Measurements from ENCODE around the gene GALNT12.

GALNT12 gene, protein sequence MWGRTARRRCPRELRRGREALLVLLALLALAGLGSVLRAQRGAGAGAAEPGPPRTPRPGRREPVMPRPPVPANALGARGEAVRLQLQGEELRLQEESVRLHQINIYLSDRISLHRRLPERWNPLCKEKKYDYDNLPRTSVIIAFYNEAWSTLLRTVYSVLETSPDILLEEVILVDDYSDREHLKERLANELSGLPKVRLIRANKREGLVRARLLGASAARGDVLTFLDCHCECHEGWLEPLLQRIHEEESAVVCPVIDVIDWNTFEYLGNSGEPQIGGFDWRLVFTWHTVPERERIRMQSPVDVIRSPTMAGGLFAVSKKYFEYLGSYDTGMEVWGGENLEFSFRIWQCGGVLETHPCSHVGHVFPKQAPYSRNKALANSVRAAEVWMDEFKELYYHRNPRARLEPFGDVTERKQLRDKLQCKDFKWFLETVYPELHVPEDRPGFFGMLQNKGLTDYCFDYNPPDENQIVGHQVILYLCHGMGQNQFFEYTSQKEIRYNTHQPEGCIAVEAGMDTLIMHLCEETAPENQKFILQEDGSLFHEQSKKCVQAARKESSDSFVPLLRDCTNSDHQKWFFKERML

DNA sequence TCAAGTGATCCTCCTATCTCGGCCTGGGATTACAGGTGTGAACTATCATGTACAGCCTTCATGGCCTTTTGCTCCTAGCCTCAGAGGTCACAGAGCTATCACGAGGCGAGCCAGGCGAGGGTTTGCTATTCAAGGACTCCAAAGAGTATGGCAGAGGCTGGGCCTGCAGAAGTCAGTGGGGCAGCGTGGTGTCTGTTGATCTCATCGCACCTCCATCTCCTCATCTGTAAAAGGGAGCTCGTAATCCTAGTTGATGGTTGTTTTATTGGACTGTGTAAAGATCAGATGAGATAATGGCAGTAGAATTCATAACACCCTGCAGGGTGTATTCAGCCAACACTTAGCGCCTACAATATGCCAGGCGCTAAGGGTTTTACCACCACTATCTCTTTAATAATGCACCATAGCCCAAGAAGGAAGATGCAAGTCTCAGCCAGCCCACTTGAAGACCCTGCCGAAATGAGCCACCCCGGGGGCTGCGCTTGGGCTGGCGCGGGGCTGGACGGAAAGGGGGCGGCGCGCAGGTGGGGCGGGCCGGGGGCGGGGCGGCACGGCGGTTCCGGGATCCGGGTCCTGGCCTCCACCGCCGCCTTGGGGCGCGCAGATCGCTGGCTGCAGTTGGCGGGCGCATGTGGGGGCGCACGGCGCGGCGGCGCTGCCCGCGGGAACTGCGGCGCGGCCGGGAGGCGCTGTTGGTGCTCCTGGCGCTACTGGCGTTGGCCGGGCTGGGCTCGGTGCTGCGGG lies at the start of gene GALNT12:
Gene GALNT12, plus strand, starts transcription at position 601 of the 744 bp plus-strand sequence. Its CDS starts 29 bp downstream, at position 630.
- Histone ChIP-seq H3K27me3 (ENCODE audit: control insufficient read depth, insufficient read depth, low read length) (peaks cover 7% of the 10 kb centered on the region), H3K9me3 (ENCODE audit: control insufficient read depth, insufficient read depth, low read length) (no peaks in the 10 kb centered on the region), H3K4me1 (ENCODE audit: control insufficient read depth, insufficient read depth, low read length) (peaks cover 24% of the 10 kb centered on the region), H3K4me3 (ENCODE audit: low read depth, low read length) (peak within 1 kb of the TSS; percentile 71), H3K36me3 (ENCODE audit: control insufficient read depth, insufficient read depth, low read length) (no peaks in the 10 kb centered on the region), H3K27ac (ENCODE audit: low read depth, low read length) (no peak within 1 kb of the TSS), H3K9ac (ENCODE audit: low read depth, low read length) (no peak within 1 kb of the TSS)

DNA sequence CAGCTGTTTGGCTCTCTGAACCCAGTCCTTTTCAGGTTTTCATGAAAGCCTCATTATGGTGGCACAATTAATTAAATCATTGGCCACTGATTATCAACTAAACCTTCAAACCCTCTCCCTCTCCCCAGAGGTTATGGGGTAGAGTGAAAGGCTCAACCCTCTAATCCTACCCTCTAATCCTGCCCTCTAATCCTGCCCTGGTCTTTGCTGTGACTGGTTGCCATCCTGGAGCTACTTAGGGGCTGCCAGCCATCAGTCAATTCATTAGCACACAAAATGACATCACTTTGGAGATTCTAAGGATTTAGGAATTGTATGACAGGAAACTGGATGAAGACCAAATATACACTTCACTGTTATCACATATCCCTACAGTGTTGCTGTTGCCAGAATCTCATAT lies 47.2 kb upstream of the GALNT12 start:
- no peaks in the 10 kb centered on the region for H3K9me3 ChIP-seq (ENCODE audit: control insufficient read depth, insufficient read depth, low read length)
- no peak overlapping the region for H3K4me3 ChIP-seq (ENCODE audit: low read depth, low read length)
- H3K27ac ChIP-seq (ENCODE audit: low read depth, low read length) = no peak overlapping the region
- no peaks in the 10 kb centered on the region for H3K27me3 ChIP-seq (ENCODE audit: control insufficient read depth, insufficient read depth, low read length)
- no peak overlapping the region for H3K9ac ChIP-seq (ENCODE audit: low read depth, low read length)
- no peaks in the 10 kb centered on the region for H3K4me1 ChIP-seq (ENCODE audit: control insufficient read depth, insufficient read depth, low read length)
- peaks cover 38% of the 10 kb centered on the region for H3K36me3 ChIP-seq (ENCODE audit: control insufficient read depth, insufficient read depth, low read length)

DNA sequence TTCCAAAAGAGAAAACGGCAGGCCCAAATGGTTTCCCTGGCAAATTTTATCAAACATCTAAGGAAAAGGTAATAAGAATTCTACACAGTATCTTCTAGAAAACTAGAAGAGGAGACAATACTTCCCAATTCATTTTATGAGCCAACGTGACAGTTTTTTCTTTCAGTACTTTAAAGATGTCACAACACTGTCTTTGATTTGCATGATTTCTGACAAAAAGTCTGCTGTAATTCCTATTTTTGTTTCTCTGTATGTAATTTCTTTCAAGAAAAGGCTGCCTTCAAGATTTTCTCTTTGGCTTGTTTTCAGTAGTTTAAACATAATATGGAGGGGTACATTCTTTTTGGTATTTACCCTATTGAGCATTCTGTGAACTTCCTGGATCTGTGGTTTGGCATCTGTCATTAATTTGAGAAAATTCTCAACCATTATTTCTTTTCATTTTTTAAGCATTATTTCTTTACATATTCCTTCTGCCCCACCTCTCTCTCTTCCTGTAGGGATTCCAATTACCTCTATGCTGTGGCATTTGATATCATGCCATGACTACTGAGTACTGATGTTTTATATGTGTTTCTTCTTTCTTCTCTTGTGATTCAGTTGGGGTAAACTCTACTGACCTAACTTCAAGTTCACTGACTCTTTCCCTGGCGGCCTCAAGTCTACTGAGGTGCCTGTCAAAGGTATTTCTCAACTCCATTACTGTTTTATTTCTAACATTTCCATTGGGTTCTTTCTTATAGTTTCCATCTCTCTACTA lies 43.3 kb upstream of the GALNT12 start:
- Histone ChIP-seq H3K9ac (ENCODE audit: low read depth, low read length) (no peak overlapping the region), H3K36me3 (ENCODE audit: control insufficient read depth, insufficient read depth, low read length) (peaks cover 47% of the 10 kb centered on the region), H3K27ac (ENCODE audit: low read depth, low read length) (no peak overlapping the region), H3K4me3 (ENCODE audit: low read depth, low read length) (no peak overlapping the region), H3K9me3 (ENCODE audit: control insufficient read depth, insufficient read depth, low read length) (no peaks in the 10 kb centered on the region), H3K4me1 (ENCODE audit: control insufficient read depth, insufficient read depth, low read length) (no peaks in the 10 kb centered on the region), H3K27me3 (ENCODE audit: control insufficient read depth, insufficient read depth, low read length) (no peaks in the 10 kb centered on the region)

DNA sequence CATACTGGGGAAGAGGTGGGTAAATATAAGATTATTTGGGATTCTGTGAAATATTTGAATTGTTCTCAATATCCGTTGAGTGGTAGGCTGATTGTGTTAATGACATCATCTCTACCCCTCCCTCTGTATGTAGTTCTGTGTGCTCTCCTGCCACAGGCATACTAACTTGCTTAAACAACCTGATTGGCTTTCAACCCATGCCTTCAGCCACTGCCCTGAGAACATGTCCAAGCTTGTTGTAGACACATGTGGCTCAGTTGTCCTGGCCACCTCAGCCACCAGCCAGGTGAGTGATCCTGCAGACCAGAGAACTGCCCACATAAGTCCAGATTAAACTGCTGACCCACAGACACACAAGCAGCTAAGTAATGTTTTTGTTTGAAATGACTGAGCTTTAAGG lies 42.2 kb upstream of the GALNT12 start:
- no peaks in the 10 kb centered on the region for H3K4me1 ChIP-seq (ENCODE audit: control insufficient read depth, insufficient read depth, low read length)
- no peak overlapping the region for H3K9ac ChIP-seq (ENCODE audit: low read depth, low read length)
- H3K9me3 ChIP-seq (ENCODE audit: control insufficient read depth, insufficient read depth, low read length) = no peaks in the 10 kb centered on the region
- no peak overlapping the region for H3K27ac ChIP-seq (ENCODE audit: low read depth, low read length)
- H3K27me3 ChIP-seq (ENCODE audit: control insufficient read depth, insufficient read depth, low read length) = no peaks in the 10 kb centered on the region
- no peak overlapping the region for H3K4me3 ChIP-seq (ENCODE audit: low read depth, low read length)
- peaks cover 52% of the 10 kb centered on the region for H3K36me3 ChIP-seq (ENCODE audit: control insufficient read depth, insufficient read depth, low read length)

DNA sequence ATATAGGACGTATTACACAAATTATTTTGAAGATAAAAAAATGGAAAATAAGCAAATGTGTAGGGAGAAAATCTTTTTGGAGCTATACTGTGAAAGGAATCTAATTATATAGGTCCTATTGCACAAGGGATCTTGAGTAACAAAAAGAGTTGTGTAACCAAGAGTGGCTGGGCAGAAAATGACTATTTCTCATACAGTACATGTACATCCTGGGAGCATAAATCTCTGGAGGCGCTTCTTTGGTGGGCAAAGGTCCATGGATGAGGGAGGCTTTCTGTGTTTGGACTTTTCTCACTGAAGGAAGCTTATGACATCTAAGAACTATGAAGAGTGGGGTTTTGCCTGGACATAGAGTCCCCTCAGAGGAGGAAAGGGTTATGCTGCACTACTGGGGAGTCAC lies 40.9 kb upstream of the GALNT12 start:
- no peak overlapping the region for H3K9ac ChIP-seq (ENCODE audit: low read depth, low read length)
- H3K27ac ChIP-seq (ENCODE audit: low read depth, low read length) = no peak overlapping the region
- peaks cover 63% of the 10 kb centered on the region for H3K36me3 ChIP-seq (ENCODE audit: control insufficient read depth, insufficient read depth, low read length)

DNA sequence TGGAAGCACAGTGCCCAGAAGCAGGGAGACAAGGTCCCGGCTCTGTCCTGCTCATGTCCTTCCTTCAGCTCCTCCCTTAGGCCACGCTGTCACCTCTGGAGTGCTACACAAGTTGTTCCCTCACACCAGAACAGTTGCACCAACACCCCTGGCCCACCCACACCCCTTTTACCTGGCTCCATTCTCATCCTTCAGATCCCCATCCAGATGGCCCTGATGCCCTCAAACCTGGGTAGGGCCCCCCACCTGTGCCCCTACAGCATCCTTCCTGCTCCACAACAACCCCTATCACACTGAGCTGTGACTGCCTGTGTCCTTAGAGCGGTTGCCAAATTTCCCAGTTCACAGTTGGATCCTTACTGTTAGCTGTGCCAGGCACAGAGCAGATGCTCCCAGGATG lies 40.3 kb upstream of the GALNT12 start:
- H3K27me3 ChIP-seq (ENCODE audit: control insufficient read depth, insufficient read depth, low read length) = no peaks in the 10 kb centered on the region
- peaks cover 66% of the 10 kb centered on the region for H3K36me3 ChIP-seq (ENCODE audit: control insufficient read depth, insufficient read depth, low read length)
- H3K4me1 ChIP-seq (ENCODE audit: control insufficient read depth, insufficient read depth, low read length) = no peaks in the 10 kb centered on the region
- no peaks in the 10 kb centered on the region for H3K9me3 ChIP-seq (ENCODE audit: control insufficient read depth, insufficient read depth, low read length)
- no peak overlapping the region for H3K9ac ChIP-seq (ENCODE audit: low read depth, low read length)
- no peak overlapping the region for H3K4me3 ChIP-seq (ENCODE audit: low read depth, low read length)
- H3K27ac ChIP-seq (ENCODE audit: low read depth, low read length) = no peak overlapping the region

More for the DNA sequence above, 40.9 kb upstream of the GALNT12 start:
- Histone ChIP-seq H3K4me1 (ENCODE audit: control insufficient read depth, insufficient read depth, low read length) (no peaks in the 10 kb centered on the region), H3K4me3 (ENCODE audit: low read depth, low read length) (no peak overlapping the region), H3K9me3 (ENCODE audit: control insufficient read depth, insufficient read depth, low read length) (no peaks in the 10 kb centered on the region), H3K27me3 (ENCODE audit: control insufficient read depth, insufficient read depth, low read length) (no peaks in the 10 kb centered on the region)

DNA sequence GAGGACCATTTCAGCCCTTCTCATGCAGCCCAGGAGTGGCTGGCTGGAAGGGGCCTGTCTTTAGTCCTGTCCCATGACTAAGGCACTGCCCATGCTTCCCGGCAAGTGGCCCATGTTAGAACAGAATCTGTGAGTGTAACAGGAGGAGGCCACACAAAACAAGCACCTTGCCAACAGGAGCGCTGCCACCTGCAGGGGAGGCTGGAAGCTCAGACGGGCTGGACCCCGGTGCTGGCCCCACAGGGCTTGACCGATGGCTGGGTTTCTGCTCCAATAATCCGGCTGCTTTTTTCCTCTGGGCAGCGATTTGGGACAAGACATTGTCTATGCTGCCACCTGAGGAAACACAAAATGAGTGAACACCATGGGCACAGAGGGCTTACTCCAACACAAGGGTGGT lies 39.6 kb upstream of the GALNT12 start:
- Histone ChIP-seq H3K4me3 (ENCODE audit: low read depth, low read length) (no peak overlapping the region), H3K27ac (ENCODE audit: low read depth, low read length) (no peak overlapping the region), H3K36me3 (ENCODE audit: control insufficient read depth, insufficient read depth, low read length) (peaks cover 73% of the 10 kb centered on the region), H3K9me3 (ENCODE audit: control insufficient read depth, insufficient read depth, low read length) (no peaks in the 10 kb centered on the region), H3K27me3 (ENCODE audit: control insufficient read depth, insufficient read depth, low read length) (no peaks in the 10 kb centered on the region), H3K9ac (ENCODE audit: low read depth, low read length) (no peak overlapping the region), H3K4me1 (ENCODE audit: control insufficient read depth, insufficient read depth, low read length) (no peaks in the 10 kb centered on the region)

DNA sequence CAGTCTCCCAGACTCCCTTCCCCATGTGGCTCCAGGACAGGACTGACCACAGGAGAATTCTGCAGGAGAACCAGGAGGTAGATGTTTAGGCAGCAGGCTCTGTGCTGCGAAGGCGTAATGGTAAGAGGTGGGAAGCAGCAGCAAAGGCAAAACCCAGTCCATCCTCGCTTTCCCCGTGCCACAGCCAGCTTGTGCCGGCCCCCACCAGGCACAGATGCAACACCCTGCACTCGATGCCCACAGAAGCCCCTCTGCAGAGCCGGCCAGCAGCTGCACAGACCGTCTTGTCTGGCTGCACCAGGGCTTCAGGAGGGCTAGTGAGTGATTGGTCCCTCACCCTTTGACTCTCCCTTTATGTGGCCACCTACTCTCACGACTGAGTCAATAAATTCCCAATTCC lies 39.1 kb upstream of the GALNT12 start:
- H3K27ac ChIP-seq (ENCODE audit: low read depth, low read length) = no peak overlapping the region
- H3K36me3 ChIP-seq (ENCODE audit: control insufficient read depth, insufficient read depth, low read length) = peaks cover 77% of the 10 kb centered on the region
- no peak overlapping the region for H3K9ac ChIP-seq (ENCODE audit: low read depth, low read length)
- no peak overlapping the region for H3K4me3 ChIP-seq (ENCODE audit: low read depth, low read length)
- H3K27me3 ChIP-seq (ENCODE audit: control insufficient read depth, insufficient read depth, low read length) = no peaks in the 10 kb centered on the region
- H3K9me3 ChIP-seq (ENCODE audit: control insufficient read depth, insufficient read depth, low read length) = no peaks in the 10 kb centered on the region
- no peaks in the 10 kb centered on the region for H3K4me1 ChIP-seq (ENCODE audit: control insufficient read depth, insufficient read depth, low read length)

DNA sequence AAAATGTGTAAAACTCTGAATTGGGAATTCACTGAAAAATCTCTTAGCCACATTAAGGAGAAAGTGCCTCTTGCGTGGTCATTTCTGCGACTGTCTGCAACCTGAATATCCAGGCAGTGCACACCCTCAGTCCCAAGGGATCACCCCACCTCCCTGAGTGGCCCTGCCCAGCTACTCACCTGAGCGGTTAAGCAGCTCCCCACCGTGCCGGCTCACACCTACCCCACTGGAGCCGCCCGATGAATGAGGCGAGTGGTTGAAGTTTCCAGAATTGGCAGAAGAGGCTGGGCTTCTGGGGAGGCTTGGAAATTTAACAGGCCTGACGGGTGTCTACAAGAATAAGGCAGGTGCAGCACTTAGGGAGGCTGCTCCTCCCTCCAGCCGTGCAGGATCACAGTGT lies 36.8 kb upstream of the GALNT12 start:
- Histone ChIP-seq H3K9ac (ENCODE audit: low read depth, low read length) (no peak overlapping the region), H3K27ac (ENCODE audit: low read depth, low read length) (no peak overlapping the region), H3K27me3 (ENCODE audit: control insufficient read depth, insufficient read depth, low read length) (no peaks in the 10 kb centered on the region), H3K4me3 (ENCODE audit: low read depth, low read length) (no peak overlapping the region), H3K4me1 (ENCODE audit: control insufficient read depth, insufficient read depth, low read length) (no peaks in the 10 kb centered on the region), H3K36me3 (ENCODE audit: control insufficient read depth, insufficient read depth, low read length) (peaks cover 80% of the 10 kb centered on the region), H3K9me3 (ENCODE audit: control insufficient read depth, insufficient read depth, low read length) (no peaks in the 10 kb centered on the region)

DNA sequence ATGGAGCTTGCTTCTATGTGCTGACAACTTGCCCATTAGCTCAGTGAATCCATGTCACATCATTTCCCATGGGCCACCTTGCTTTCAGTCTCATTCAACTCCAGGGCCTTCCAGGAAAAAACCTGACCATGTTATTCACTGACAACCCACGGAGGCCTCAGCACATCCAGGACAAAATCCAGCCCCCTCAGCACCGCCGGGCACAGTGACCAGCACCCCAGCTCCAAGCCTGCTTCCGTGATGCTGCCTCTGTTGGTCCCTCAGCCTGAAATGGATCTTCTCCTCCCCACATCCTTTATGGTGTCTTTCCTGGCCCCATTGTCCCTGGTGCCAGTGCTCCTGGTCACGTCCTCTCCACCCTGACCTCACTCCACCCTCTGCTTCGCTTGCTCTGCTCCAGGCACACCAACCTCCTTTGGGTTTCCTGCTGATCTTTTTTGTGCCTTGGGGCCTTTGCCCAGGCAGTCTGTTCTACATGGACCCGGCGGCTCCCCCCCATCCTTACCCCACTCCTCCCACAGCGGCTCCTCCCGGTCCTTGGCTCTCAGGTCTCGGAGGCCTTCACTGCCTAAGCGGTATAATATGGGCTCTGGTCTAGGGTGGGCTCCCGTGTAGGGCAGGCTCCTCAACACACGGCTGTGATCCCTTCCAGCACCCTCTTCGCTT lies 36.1 kb upstream of the GALNT12 start:
- no peak overlapping the region for H3K4me3 ChIP-seq (ENCODE audit: low read depth, low read length)
- H3K36me3 ChIP-seq (ENCODE audit: control insufficient read depth, insufficient read depth, low read length) = peaks cover 75% of the 10 kb centered on the region
- no peaks in the 10 kb centered on the region for H3K4me1 ChIP-seq (ENCODE audit: control insufficient read depth, insufficient read depth, low read length)
- no peak overlapping the region for H3K9ac ChIP-seq (ENCODE audit: low read depth, low read length)
- no peak overlapping the region for H3K27ac ChIP-seq (ENCODE audit: low read depth, low read length)
- no peaks in the 10 kb centered on the region for H3K27me3 ChIP-seq (ENCODE audit: control insufficient read depth, insufficient read depth, low read length)
- no peaks in the 10 kb centered on the region for H3K9me3 ChIP-seq (ENCODE audit: control insufficient read depth, insufficient read depth, low read length)

All from HUES48 (cell line).